ENCODE results near the gene SDK1.

- TF ChIP-seq CTCF (IDR thresholded peaks at IDR 0.05) (no peak), POLR2A (IDR thresholded peaks at IDR 0.05) (no peak)
Measured at GRCh38 chr7:3277604-3278572, 23.2 kb upstream of the SDK1 start.
